GM19328 (cell line): ENCODE data around the gene TBCD.

ENCODE experiments used
- ATAC-seq: cut with Tn5 transposase; IDR thresholded peaks from one replicate; pipeline ENCODE4 v1.9.1; 2021; ENCODE audit warnings: mild to moderate bottlenecking, moderate library complexity; ENCODE audit not compliant: unreplicated experiment

The TBCD gene

DNA sequence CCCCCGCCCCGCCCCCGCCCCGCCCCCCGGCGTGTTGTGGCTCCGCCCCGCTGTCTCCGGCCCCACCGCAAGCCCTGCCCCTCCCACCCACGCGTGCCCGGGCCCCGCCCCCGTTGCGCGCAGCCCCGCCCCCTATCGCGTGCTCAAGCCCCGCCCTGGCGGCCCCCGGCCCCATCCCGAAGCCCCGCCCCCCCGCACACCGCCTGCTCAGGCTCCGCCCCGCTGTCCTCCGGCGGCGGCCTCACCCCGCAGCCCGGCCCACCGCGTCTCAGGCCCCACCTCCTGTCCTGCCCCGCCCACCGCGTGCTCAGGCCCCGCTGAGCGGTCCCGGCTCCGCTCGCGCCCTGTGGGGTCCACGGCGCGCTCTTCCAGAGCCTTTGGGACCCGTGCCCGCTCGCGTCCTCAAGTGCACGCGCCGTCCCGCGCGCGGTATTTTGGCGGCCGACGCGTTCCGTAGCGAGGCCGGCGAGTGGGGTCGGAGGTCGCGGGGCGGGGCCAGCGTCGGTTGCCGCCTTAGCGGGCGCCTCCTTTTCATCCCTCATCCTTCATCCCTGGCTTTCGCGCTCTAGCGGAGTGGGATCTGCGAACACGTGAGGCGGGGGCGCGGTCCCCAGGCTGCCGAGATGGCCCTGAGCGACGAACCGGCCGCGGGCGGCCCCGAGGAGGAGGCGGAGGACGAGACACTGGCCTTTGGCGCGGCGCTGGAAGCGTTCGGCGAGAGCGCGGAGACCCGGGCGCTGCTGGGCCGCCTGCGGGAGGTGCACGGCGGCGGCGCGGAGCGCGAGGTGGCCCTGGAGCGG lies at the start of gene TBCD:
TBCD (plus strand) TSS at position 495 of the 800 bp plus-strand sequence; CDS start at position 624, 129 bp downstream.
- peak; percentile 64 for ATAC-seq

DNA sequence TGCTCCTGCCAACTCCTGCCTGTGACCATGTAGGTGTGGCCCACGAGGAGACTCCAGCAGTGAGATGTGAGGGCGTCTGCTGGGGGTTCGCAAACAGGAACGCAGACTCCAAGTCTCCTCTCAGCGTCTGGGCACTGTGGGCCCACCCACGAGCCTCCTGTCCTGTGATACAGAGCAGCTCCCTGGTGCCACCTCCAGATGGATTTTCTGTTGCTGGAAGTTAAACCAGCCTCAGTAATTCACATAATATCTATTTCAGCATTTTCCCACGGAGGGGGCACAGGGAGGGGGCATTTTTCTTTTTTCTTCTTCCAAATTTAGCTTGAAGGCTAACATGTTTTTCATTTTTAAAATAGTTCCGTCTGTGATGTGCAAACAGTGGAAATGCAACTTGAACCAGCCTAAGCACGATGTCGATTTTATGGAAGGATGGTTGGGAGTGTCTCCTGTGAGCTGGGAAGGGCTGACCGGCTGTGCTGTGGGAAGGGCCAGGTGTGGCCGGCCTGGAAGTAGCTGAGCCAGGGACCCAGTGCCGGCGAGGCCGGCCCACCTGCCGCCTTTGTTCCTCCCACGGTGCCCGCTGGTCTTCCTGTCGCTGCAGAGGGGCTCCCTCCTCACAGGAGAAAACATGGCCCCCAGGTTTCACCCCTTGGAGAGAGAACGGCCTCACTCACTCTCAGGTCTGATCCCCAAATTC lies 49.5 kb upstream of the TBCD start:
- ATAC-seq, result no peak

- ATAC-seq, result no peak
Measured at GRCh38 chr17:82703036-82703745, 48.7 kb upstream of the TBCD start.

DNA sequence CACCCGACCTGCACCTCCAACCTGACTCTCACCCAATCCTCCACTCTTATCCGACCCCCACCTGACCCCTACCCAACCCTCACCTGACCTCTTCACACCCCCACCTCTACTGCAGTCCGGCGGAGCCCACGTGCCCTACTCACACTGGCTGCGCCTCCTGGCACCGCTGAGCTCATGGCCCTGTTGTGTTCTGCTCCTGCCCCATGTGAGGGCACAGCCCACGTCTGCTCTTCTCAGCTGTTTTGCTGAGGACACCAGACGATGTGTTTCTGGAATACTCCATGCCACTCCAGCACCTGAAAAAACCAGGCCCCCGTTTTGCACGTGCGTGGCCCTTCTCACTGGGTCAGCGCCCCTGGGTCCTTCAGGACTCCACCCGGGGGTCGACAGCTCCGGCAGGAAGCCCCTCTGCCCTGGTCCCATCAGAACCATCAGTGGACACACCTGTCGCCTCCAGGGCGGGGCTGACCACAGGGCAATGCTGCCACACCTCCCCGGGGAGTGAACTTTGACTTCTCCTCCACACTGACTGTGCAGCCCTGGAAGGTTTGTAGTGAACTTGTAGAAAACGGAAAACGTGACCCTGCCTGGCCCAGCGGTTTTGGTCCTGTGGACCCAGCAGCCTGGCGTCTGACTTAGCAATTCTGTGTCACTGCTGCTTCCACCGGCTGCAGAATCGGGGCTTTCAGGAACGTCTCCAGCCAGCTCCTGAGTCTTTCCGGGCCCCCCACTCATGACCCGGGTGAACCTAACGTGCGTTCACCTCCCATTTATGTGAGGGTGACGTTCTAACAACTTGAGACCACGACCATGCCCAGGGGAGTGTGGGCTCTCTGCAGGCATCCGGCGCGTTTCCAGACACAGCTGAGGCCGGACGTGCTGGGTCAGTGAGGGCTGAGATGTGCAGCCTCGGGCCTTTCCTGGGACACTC lies 47.7 kb upstream of the TBCD start:
- ATAC-seq, result no peak

- no peak for ATAC-seq
Measured at GRCh38 chr17:82704886-82705285, 47.0 kb upstream of the TBCD start.

DNA sequence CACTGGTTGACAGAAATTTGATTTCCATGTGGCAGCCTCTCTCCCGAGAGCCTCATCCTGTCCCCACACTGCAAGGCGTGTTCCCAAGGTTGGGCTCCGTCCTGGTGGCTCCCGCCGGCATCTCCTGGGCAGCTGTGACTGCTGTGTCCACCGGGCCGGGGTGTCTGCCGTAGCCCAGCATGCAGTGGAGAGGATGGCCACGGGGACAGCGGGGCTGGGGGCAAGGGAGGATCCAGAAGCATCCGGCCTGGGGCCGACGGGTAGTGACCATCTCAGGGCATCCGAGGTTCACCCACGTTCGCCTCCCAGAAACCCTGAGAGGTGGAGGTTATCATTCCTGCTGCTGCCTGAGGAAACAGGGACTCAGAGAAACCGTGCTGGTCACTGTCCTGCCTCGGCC lies 46.1 kb upstream of the TBCD start:
- ATAC-seq, result no peak

GRCh38 chr17:82709024-82709675 lies 42.7 kb upstream of the TBCD start:
- ATAC-seq, result no peak

DNA sequence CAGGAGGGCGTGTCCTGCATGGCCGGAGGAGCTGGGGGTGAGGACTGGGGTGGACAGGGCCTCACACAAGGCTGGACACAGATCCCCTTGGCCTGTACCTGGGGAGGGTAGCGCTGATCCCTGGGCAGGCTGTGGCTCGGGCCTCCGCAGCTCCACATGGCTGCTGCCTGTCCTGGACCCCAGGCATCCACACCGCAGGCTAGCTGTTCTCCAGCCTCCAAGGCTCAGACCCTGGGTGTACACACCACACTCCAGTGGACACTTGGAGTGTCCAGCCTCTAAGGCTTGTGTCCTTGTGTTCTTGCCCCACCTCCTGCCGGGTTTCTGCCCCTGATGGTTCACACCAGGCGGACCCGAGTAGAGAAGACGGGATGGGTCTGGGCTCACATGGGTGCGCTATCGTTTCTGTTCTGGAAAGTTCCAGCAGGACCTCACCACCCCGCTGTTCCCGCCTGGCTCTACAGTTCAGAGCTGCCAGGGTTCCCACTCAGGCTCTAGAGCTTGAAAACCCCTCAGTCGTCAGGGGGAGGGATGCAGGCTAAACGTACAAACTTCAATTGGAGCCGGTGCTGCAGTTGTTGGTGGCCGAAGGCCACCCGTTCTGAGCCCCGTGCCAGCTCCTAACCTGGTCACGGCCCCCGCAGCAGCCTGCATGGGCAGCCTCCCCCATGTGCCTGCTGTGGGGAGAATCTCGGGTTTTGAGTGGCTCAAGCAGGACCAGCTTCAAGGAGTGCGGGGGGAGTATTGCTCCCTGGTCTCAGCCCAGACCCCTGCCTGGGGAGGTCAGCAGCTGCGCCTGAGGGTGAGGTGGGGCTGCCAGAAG lies 42.0 kb upstream of the TBCD start:
- ATAC-seq, result no peak

DNA sequence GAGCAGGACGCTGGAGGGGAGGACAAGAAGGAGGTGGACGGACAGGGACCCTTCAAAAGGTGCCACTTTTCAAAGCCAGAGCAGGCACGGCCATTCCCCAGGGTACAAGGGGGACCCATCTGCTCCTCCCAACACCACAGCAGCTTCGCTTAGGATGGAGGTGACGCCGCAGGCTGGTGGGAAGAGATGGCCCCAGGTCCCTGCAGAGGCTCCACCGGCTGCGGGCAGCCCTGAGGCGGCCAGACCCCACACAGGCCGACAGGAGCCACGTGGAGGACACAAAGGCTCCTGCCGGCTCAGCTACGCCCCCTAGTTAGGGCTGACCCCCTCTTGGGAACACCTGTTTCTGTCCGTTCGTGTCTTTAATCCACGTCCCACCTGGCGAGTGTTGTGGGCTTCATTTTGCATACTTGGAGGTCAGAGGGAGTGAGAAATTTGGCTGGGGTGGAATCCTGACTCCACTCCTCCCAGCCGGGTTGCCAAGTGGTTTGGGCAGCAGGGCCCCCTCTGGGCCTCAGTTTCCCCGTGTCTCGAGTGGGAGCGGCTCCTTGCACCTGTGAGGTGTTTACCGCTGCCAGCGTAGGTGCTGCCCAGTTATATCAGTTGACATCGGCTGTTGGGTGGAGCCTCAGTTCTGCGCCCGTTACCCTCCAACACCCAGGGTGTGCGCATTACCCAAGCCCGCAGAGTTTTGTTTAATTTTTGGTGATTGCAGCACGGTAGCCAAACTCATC lies 41.2 kb upstream of the TBCD start:
- ATAC-seq, result no peak

GRCh38 chr17:82713071-82713723 lies 38.7 kb upstream of the TBCD start:
- no peak for ATAC-seq

DNA sequence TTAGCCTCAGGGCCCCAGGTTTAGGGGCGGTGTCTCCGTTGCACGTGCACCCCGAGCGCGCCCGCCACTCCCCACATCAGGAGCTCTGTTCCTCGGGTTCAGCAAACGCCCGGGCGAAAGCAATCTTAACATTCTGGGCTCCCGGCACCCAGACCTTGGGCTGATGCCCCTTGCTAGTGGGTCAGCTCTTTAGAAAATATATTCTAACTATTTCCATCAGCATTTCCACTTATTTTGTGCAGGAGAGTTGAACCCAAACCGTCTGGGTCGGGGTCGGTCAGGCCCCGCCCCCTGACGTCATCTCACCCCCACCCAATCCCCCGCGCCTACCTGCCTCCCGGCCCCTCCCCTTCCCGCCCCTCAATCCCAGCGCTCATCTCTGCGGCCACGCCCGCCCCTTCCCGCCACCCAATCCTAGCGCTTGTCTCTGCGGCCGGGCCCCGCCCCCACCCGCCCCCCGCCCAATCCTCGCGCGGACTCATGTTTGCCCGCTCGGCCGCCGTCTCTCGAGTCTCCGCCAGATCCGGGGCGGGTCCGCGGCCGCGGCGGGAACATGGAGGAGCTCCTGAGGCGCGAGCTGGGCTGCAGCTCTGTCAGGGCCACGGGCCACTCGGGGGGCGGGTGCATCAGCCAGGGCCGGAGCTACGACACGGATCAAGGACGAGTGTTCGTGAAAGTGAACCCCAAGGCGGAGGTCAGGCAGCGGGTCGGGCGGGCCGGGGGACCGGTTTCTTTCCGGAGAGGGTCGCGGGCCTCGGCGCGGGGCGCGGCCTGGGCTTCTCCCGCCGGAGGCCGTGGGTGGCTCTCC lies 35.5 kb upstream of the TBCD start, which contains the start of gene FN3KRP:
FN3KRP (plus strand) TSS at position 504 of the 808 bp plus-strand sequence; CDS start at position 554, 50 bp downstream.
- no peak for ATAC-seq

DNA sequence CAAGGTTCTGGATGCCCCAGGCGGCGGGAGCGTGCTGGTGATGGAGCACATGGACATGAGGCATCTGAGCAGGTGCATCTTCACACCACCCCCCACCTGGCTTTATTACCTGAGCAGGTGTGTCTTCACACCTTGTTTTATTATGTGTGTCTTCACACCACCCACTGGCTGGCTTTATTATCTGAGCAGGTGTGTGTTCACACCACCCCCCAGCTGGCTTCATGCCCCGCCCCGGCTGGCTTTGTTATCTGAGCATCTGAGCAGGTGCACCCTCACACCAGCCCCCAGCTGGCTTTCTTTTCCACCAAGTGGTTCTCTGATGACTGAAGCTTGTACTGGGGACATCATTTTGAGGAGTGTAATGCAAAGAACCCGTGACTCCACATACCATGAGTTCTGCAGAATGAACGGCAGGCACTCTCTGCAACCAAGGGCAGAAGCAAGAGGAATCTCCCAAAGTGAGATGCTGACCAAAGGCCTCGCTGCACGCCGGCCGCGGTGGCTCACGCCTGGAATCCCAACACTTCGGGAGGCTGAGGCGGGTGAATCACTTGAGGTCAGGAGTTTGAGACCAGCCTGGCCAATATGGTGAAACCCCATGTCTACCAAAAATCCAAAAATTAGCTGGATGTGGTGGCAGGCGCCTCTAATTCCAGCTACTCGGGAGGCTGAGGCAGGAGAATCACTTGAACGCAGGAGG lies 32.7 kb upstream of the TBCD start:
- no peak for ATAC-seq

- ATAC-seq, result no peak
Measured at GRCh38 chr17:82720204-82720603, 31.7 kb upstream of the TBCD start.

DNA sequence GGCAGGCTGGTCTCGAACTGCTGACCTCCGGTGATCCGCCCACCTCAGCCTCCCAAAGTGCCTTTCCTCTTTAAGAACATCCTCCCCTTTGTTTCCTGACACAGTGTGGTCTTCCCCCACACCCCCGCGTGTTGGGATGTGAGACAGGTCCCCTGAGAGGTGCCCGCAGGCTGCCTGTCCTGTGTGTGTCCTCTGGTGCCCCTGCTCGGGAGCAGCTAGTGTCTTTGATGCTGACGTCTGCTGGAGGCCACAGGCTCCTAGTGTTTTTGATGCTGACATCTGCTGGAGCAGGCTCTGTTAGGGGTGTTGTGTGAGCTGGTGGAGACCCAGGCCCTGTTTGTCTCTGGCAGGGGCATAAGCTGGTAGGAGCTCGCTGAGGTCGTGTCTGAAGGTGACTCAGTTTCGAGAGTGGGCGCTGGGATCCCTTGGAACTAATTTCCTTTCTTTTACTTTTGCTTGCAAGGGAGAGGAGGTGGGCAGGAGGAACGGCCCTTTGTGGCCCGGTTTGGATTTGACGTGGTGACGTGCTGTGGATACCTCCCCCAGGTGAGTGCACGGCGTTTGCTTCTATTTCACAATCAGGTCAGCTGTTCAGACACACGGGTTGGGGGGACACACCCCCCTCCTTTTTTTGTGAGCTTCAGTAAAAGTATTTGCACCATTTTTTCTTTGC lies 29.4 kb upstream of the TBCD start:
- ATAC-seq, result no peak

- ATAC-seq, result no peak
Measured at GRCh38 chr17:82723169-82723807, 28.6 kb upstream of the TBCD start.
